Kidney (tissue), 14 donors: ENCODE data around the gene IPO11. TPM values are rescaled to one million over a fixed set of nuclear protein-coding genes. Genes with fewer than 3 reads are reported as not detected.

Experiments
- DNase-seq, 5 donors: peaks; one replicate each; pipeline ENCODE4 v3.0.0-alpha.2; 2013 to 2020
- FAIRE-seq: peaks from 2 replicates; lab custom pipeline; 2012; peaks lifted over from hg19 to GRCh38; lab: Jason Lieb, UNC
- H3K27ac ChIP-seq, 2 donors: one replicate each; pipeline ENCODE4 v1.7.0; 2013; ENCODE audit warnings: low read depth in 2 of 2, low read length in 2 of 2, inconsistent platforms in 1 of 2
- H3K27me3 ChIP-seq: one replicate; pipeline ENCODE4 v1.7.1; 2013; ENCODE audit warnings: low read length, inconsistent platforms; ENCODE audit not compliant: control insufficient read depth, insufficient read depth
- H3K36me3 ChIP-seq, 3 donors: one replicate each; pipeline versions ENCODE4 v1.7.0 to v1.7.1; 2013; ENCODE audit warnings: low read length in 3 of 3, control low read depth in 1 of 3, inconsistent platforms in 1 of 3; ENCODE audit not compliant: insufficient read depth in 3 of 3, control insufficient read depth in 2 of 3
- H3K4me1 ChIP-seq, 3 donors: one replicate each; pipeline versions ENCODE4 v1.7.0 to v1.7.1; 2013; ENCODE audit warnings: low read length in 3 of 3, inconsistent platforms in 1 of 3, low read depth in 1 of 3; ENCODE audit not compliant: control insufficient read depth in 2 of 3, insufficient read depth in 2 of 3
- H3K4me3 ChIP-seq, 3 donors: one replicate each; pipeline versions ENCODE4 v1.7.0 to v1.8.1; 2013; ENCODE audit warnings: low read length in 3 of 3, control low read depth in 1 of 3, inconsistent platforms in 1 of 3
- H3K9ac ChIP-seq, 3 donors: one replicate each; pipeline versions ENCODE4 v1.7.0 to v1.7.1; 2013; ENCODE audit warnings: low read length in 3 of 3, control low read depth in 1 of 3, inconsistent platforms in 1 of 3
- H3K9me3 ChIP-seq, 3 donors: one replicate each; pipeline versions ENCODE4 v1.7.0 to v1.7.1; 2013; ENCODE audit warnings: low read length in 3 of 3, control low read depth in 1 of 3, inconsistent platforms in 1 of 3; ENCODE audit not compliant: control insufficient read depth in 2 of 3, insufficient read depth in 1 of 3
- intact Hi-C: fragments of 100-400 bp; cut with DNase I; formaldehyde crosslinking; loops from one replicate; pipeline ENCODE4 v1.11.1; 2022
- polyA plus RNA-seq: library from polyadenylated mRNA; stranded (reverse); fragments of 350-450 nt; fragmentation: Illumina TruSeq; extraction: RNeasy Lipid Tissue Mini Kit (QIAGEN cat#74804); gene quantifications from one replicate; pipeline ENCODE4 v1.2.3, GENCODE V29; 2014; ENCODE audit warnings: low read depth, low replicate concordance; ENCODE audit not compliant: insufficient read depth
- total RNA-seq: library from RNA; stranded (reverse); fragmentation: NEBNext Ultra II Directional; extraction: Animal tissue kit (Norgen Biotek cat#: 25700); gene quantifications from one replicate; pipeline ENCODE4 v1.2.1, GENCODE V29; 2021
- TF ChIP-seq, protein P1 (sequence below): IDR thresholded peaks from 3 replicates; pipeline ENCODE4 v1.5.1; 2012; ENCODE audit warnings: mild to moderate bottlenecking, moderate library complexity, borderline replicate concordance; ENCODE audit not compliant: insufficient read depth; ENCODE audit errors: extremely low read depth
- donor health status: control.
- donor health status: control.
- donor health status: control.
- donor health status: control.
- donor health status: control.
- donor health status: DM: yes; HTN: yes; CAD: no.
- donor health status: Normal renal cell carcinoma (clear cell type).

Gene IPO11
- total and polyA plus RNA-seq, 2 donors from 2014 or later: 18.5 to 36.1 TPM

GRCh38 chr5:62431735-62432620 lies 19.4 kb downstream of the IPO11 start:
- H3K9me3 ChIP-seq: no peaks in the 10 kb centered on the region
- peak overlapping the region in 1 of 2 donors; percentile 17 for H3K27ac ChIP-seq
- H3K36me3 ChIP-seq: no peaks in the 10 kb centered on the region
- TF ChIP-seq, protein P1, sequence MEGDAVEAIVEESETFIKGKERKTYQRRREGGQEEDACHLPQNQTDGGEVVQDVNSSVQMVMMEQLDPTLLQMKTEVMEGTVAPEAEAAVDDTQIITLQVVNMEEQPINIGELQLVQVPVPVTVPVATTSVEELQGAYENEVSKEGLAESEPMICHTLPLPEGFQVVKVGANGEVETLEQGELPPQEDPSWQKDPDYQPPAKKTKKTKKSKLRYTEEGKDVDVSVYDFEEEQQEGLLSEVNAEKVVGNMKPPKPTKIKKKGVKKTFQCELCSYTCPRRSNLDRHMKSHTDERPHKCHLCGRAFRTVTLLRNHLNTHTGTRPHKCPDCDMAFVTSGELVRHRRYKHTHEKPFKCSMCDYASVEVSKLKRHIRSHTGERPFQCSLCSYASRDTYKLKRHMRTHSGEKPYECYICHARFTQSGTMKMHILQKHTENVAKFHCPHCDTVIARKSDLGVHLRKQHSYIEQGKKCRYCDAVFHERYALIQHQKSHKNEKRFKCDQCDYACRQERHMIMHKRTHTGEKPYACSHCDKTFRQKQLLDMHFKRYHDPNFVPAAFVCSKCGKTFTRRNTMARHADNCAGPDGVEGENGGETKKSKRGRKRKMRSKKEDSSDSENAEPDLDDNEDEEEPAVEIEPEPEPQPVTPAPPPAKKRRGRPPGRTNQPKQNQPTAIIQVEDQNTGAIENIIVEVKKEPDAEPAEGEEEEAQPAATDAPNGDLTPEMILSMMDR: no peak
- DNase-seq (no peak), FAIRE-seq (no peak)
- H3K4me1 ChIP-seq: peaks cover 0 to 3% (median 0%) of the 10 kb centered on the region in 3 donors
- no peak overlapping the region for H3K9ac ChIP-seq
- H3K27me3 ChIP-seq: no peaks in the 10 kb centered on the region
- H3K4me3 ChIP-seq: no peak overlapping the region
- intact Hi-C loops: no loop called here

- H3K36me3 ChIP-seq: no peaks in the 10 kb centered on the region
- H3K27ac ChIP-seq: no peak overlapping the region
- peaks cover 0 to 3% (median 0%) of the 10 kb centered on the region in 3 donors for H3K4me1 ChIP-seq
- no peaks in the 10 kb centered on the region for H3K9me3 ChIP-seq
- intact Hi-C loops: no loop called here
- FAIRE-seq: no peak
- no peak overlapping the region for H3K9ac ChIP-seq
- H3K4me3 ChIP-seq: no peak overlapping the region
- no peaks in the 10 kb centered on the region for H3K27me3 ChIP-seq
- TF ChIP-seq, protein P1: no peak
- no peak for DNase-seq
These were observed 20.1 kb downstream of the IPO11 start for GRCh38 chr5:62432621-62433064.

- Histone ChIP-seq H3K36me3 (peaks cover 0 to 10% (median 6%) of the 10 kb centered on the region in 3 donors), H3K9me3 (no peaks in the 10 kb centered on the region), H3K27ac (no peak overlapping the region), H3K9ac (no peak overlapping the region), H3K27me3 (no peaks in the 10 kb centered on the region), H3K4me3 (no peak overlapping the region), H3K4me1 (no peaks in the 10 kb centered on the region)
- intact Hi-C loops: no loop called here
- TF ChIP-seq, protein P1: no peak
- DNase-seq: no peak
- no peak for FAIRE-seq
These were observed 36.0 kb downstream of the IPO11 start for GRCh38 chr5:62448528-62448927.
